SH-SY5Y (cell line): ENCODE results near the gene LMF1.

ENCODE experiments used
- GATA2 ChIP-seq: IDR thresholded peaks from 2 replicates; pipeline ENCODE4 v1.6.1; 2011; ENCODE audit warnings: mild to moderate bottlenecking, low read depth, low read length
- GATA3 ChIP-seq: IDR thresholded peaks from 2 replicates; pipeline ENCODE4 v1.6.1; 2011; ENCODE audit warnings: low read depth, mild to moderate bottlenecking, low read length, moderate library complexity

DNA sequence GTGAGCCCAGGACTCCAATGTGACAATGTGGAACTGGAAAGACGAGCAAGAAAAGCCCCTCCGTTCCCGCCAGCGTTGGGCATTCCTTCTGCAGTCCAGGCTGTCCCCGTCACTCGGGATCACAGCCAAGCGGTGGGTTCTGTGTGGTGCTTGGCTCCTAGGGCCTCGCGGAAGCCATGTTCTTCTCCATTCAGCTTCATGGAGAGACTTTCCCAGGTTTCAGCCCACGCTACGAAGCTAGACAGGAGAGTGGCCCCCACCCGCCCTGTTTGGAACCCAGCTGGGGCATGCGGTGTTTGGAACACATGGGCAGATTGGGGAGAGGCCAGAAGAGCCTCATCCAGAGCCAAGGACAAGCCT, 5.8 kb downstream of the LMF1 start:
- TF ChIP-seq GATA2 (no peak), GATA3 (no peak)
